GM21786 (cell line): Measurements from ENCODE around the gene ME1.
"Not testable (repeated sequence)": the region's sequence is repeated elsewhere in the genome, so short reads cannot be mapped to it uniquely, and the experiment has no call there.

Source experiments
- ATAC-seq: cut with Tn5 transposase; IDR thresholded peaks from one replicate; pipeline ENCODE4 v1.9.1; 2021; ENCODE audit not compliant: unreplicated experiment

ME1 gene

GRCh38 chr6:83260577-83260976 lies 170.3 kb downstream of the ME1 start:
- ATAC-seq, result no peak

DNA sequence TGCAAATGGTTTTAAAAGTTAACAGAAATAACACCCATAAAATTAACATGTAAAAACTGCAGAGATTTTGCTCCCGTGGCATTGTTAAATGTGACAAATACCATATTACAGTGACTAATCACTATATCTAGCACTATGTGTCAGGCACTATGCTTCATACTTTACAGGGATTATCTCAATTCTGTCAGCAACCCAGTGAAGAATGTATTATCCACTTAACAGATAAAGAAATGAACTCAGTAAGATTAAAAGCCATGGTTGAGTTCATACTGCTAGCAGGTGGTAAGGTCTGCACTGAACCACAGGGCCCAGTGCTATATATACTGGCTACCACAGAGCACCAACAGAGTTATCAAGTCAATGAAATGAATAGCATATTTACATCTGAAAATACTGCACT lies 172.3 kb downstream of the ME1 start:
- ATAC-seq, result no peak

DNA sequence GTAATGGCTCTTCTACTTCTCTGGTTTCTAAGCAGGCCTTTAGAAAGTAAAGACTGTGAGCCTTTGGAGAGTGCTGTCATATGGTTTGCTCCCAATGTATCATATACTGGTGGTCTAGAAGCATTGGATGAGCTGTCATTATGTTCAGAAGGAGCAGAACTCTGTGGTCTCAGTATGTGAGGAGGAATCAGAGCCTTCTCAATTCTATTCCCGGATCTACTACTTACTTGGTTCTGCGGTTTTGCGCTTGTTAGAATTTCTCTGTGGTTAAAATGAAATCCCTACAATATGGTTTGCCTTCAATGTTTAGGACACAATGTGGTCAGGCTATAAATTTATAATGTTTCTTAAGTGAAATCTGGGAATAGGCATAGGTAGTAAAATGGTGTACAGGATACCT lies 173.1 kb downstream of the ME1 start:
- ATAC-seq, result no peak

GRCh38 chr6:83256719-83257118 lies 174.1 kb downstream of the ME1 start:
- not testable (repeated sequence) for ATAC-seq

GRCh38 chr6:83252719-83253118 lies 178.1 kb downstream of the ME1 start:
- ATAC-seq, result no peak

DNA sequence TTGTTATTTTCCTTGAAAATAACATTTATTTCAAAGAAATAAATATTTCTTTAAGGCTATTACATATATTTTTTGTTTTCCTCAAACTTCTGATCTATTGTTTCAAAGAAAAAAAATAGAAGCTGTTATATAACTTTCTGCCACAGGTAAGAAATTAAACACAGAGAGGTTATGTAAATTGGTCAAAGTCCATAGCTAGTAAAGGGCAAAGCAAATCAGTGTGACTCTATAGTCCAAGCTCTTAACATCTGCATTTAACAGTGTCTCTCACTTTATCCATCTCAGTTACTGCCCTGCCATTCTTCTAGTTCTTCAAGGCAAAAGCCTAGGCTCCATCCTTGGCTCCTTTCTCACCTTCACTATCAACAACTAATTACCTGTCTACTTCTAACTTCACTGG lies 180.6 kb downstream of the ME1 start:
- ATAC-seq, result no peak

- ATAC-seq, result no peak
Observed at GRCh38 chr6:83247471-83247870, 183.4 kb downstream of the ME1 start.

- no peak for ATAC-seq
Observed at GRCh38 chr6:83231146-83231545, 199.7 kb downstream of the ME1 start.

DNA sequence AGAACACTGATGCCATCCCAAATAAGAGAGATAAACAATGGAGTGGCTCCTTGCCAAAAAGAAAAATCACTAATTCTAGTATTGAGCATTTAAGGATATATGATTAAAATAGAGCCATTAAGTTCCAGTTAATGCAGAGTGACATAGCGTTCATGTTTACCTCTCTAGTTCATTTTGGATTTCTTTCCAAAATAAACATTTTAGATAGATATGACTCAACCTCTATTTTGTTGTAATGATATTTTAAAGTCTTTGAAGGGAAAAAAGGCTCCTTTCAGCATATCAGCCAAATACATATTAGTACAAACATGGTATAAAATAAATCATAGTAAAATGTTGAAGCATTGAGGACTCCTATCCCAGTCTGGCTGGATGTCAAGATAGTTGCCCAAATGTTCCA lies 204.3 kb downstream of the ME1 start:
- ATAC-seq, result no peak

DNA sequence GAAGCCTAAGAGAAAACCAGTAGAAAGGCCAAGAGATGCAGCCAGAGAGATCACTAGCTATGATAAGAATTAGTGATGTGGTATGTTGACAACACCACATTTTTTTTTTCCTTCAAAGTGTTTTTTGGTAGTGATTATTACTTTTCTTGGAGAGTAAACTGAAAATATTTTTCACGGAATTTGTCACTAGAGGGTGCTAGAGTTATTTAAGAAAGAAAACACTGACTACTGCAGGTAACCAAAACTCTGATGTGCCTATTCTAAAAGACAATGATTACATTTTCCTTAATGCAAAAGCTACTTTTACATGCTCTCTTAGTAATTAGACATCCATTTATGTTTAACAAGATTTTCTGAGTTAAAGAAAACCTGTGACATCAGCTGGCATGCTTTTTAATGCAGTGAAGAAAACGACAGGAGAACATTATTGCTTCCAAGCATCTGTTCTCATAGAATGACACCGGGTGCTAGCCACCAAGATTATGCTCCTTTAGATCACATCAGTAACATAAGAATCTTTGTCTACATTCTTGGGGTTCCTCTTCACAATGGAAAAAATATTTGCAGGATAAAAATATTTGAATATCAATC lies 208.9 kb downstream of the ME1 start:
- peak; percentile 52 for ATAC-seq

- no peak for ATAC-seq
Observed at GRCh38 chr6:83221276-83221675, 209.6 kb downstream of the ME1 start.

GRCh38 chr6:83220121-83220520 lies 210.7 kb downstream of the ME1 start:
- ATAC-seq, result no peak

GRCh38 chr6:83218646-83219045 lies 212.2 kb downstream of the ME1 start:
- ATAC-seq, result no peak

GRCh38 chr6:83216806-83217205 lies 214.0 kb downstream of the ME1 start:
- no peak for ATAC-seq

DNA sequence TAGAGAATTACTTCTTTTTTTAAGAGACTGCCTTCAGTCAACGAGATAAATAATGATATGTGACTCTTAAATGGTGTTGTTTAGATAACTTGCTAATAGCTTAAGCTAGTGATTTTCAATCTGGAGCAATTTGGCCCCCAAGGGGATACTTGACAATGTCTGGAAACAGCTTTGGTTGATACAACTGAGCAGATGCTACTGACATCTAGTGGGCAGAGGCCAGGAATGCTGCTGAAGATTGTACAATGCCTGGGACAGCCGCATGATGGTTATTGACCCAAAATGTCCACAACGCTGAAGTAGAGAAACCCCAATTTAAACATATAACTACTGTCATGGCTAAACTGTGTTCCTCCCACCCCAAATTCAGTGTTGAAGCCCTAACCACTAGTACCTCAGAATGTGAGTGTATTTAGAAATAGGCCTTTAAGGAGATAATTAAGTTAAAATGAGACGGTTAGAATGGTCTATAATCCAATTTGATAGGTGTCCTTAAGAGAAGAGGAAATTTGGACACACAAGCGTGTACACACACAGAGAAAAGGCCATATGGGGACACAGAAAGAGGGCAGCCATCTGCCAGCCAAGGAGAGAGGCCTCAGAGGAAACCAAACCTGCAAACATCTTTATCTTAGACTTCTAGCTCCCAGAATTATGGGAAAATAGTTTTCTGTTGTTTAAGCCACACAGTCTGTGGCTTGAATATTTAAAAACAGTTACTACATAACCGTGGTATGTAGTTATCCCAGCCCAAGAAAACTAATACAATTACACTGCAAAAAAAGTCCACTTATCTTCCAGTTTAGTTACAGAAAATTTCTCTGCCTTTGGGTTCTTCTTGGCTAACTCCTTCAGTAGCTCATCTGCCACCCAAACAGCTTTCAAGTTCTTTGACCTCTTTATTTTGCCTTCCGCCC lies 215.5 kb downstream of the ME1 start:
- ATAC-seq, result peak; percentile 100

GRCh38 chr6:83202031-83202430 lies 228.8 kb downstream of the ME1 start:
- no peak for ATAC-seq

GRCh38 chr6:83199863-83200225 lies 231.0 kb downstream of the ME1 start:
- no peak for ATAC-seq

- peak; percentile 68 for ATAC-seq
Observed at GRCh38 chr6:83199173-83199862, 231.5 kb downstream of the ME1 start.

DNA sequence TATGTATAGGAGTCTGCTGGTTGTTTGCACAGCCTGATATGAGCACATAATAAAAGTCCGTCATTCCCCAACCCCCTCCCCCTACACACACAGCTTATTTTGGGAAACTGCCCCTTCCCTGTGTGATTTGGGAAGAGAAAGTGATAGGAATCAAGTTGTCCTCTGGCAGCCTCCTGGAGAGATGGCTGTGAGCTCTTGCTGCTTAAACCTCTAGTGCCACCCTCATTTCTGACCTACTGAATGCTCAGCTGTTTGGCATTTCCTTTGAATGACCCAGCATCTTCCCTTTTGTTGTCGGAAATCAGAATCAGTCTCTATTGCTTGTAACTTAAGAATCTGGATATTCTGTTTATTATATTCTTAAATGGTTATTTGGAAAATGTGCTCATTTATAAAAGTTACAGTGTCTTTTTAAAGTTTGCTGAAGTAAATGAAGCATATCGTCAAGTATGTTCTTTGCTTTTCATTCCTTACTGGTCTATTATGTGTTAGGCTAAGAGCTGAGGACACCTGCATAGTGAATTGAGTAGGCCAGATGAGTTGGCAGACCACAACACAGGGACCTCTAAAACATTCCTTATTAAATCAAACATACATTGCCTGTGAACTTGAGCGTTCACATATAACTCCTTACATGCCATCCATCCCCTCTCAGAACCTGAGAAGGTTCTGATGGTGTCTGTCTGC lies 232.2 kb downstream of the ME1 start:
- ATAC-seq, result no peak

DNA sequence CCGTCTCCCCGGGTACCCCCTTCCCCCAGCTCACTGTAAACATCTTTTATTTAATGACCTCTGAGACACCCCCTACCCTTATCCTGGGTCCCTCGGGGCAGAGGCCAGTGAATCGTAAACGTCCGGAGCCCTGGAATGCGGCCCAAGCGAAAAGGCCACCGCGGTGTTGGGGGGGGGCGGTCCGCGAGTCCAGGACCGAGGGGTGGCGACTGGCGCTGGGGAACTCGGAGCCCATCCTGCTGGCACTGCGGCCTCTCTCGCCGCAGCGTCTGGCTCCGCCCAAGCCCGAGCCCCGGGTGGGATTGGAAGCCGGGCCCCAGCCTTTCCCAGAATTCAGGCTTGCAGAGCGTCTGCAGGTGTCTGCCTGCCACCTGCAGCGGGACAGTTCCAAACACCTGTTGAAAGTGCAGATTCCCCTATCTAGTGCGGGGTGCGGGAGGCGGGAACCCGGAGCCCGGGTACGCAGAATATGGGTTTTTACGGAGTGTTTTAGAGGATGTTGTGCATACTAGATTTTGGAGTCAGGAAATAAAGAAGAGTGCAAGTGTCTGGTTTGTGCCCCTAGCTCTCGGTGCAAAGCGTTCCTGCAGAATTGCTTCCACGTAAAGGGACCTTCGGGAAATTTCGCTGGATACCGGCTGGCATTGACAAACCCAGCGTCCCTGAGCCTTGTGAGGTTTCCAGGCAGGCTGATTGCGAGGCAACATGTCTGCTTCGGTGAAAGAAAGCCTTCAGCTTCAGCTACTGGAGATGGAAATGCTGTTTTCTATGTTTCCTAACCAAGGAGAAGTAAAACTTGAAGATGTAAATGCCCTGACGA lies 236.9 kb downstream of the ME1 start:
- peak; percentile 22 for ATAC-seq
